WTC11 (cell line): ENCODE measurements around the gene FAM53C. TPM values are rescaled to one million over a fixed set of nuclear protein-coding genes. Genes with fewer than 3 reads are reported as not detected.
A peak's percentile ranks its signal among the peaks of the same experiment; 100 is the strongest.

Experiments used
- ATAC-seq: fragments of 200-7000 bp; cut with Tn5 transposase; 2 replicates; pipeline ENCODE4 v1.10.0; 2021; ENCODE audit warnings: mild to moderate bottlenecking, moderate library complexity
- CTCF ChIA-PET: fragments of 300-600 bp; sonication (Branson Sonifier 250); formaldehyde crosslinking; loops from one replicate; lab custom pipeline; 2021; ENCODE audit warnings: antibody characterized with exemption; lab: Charles Lee
- POLR2A ChIA-PET: fragments of 350-600 bp; sonication (Branson Sonifier 250); formaldehyde crosslinking; loops from one replicate; lab custom pipeline; 2021; ENCODE audit warnings: antibody characterized with exemption; lab: Charles Lee
- DNase-seq: peaks from one replicate; pipeline ENCODE4 v3.0.0; 2021; ENCODE audit warnings: low spot score
- H3K27ac Mint-ChIP-seq: 2 replicates; pipeline ENCODE4 v1.8.0; 2021; ENCODE audit warnings: mixed read lengths
- H3K27me3 Mint-ChIP-seq: 2 replicates; pipeline ENCODE4 v1.8.0; 2021; ENCODE audit warnings: low read depth, mild to moderate bottlenecking, moderate library complexity, mixed read lengths
- H3K36me3 Mint-ChIP-seq: 2 replicates; pipeline ENCODE4 v1.8.0; 2021; ENCODE audit warnings: mixed read lengths
- H3K4me1 Mint-ChIP-seq: 2 replicates; pipeline ENCODE4 v1.8.0; 2022; ENCODE audit warnings: mixed read lengths
- H3K4me3 Mint-ChIP-seq: 2 replicates; pipeline ENCODE4 v1.8.0; 2021; ENCODE audit warnings: mild to moderate bottlenecking, moderate library complexity, mixed read lengths
- H3K9me3 Mint-ChIP-seq: 2 replicates; pipeline ENCODE4 v1.8.0; 2021; ENCODE audit warnings: mixed read lengths
- NFE2L1 ChIP-seq: sonication (generic); formaldehyde crosslinking; IDR thresholded peaks from 2 replicates; pipeline ENCODE4 v1.8.1; 2023; ENCODE audit warnings: missing genetic modification reagents
- NR2C2 ChIP-seq: sonication (generic); formaldehyde crosslinking; IDR thresholded peaks from 2 replicates; pipeline ENCODE4 v1.8.0; 2022; ENCODE audit warnings: mild to moderate bottlenecking, missing genetic modification reagents
- RELA ChIP-seq: sonication (generic); formaldehyde crosslinking; IDR thresholded peaks from 2 replicates; pipeline ENCODE4 v1.8.1; 2022; ENCODE audit warnings: missing genetic modification reagents, mild to moderate bottlenecking, borderline replicate concordance
- RORB ChIP-seq: fragments of 250-450 bp; sonication (Bioruptor Pico); IDR thresholded peaks from 2 replicates; pipeline ENCODE4 v1.9.0; 2021; ENCODE audit warnings: mild to moderate bottlenecking
- SMAD3 ChIP-seq: sonication (generic); formaldehyde crosslinking; IDR thresholded peaks from 2 replicates; pipeline ENCODE4 v1.8.0; 2022; ENCODE audit warnings: missing genetic modification reagents, mild to moderate bottlenecking, borderline replicate concordance
- SMAD4 ChIP-seq: sonication (generic); formaldehyde crosslinking; IDR thresholded peaks from 2 replicates; pipeline ENCODE4 v1.8.0; 2022; ENCODE audit warnings: mild to moderate bottlenecking, missing genetic modification reagents
- SP1 ChIP-seq: sonication (generic); formaldehyde crosslinking; conservative IDR thresholded peaks from 2 replicates; pipeline ENCODE4 v1.8.1; 2022; ENCODE audit warnings: missing genetic modification reagents
- TCF7 ChIP-seq: sonication (generic); formaldehyde crosslinking; IDR thresholded peaks from 2 replicates; pipeline ENCODE4 v1.8.0; 2022; ENCODE audit warnings: mild to moderate bottlenecking, low read depth, missing genetic modification reagents, moderate library complexity
- TEAD4 ChIP-seq: sonication (generic); formaldehyde crosslinking; IDR thresholded peaks from 2 replicates; pipeline ENCODE4 v1.8.0; 2022; ENCODE audit warnings: mild to moderate bottlenecking, missing genetic modification reagents
- ZBTB21 ChIP-seq: sonication (generic); formaldehyde crosslinking; IDR thresholded peaks from 2 replicates; pipeline ENCODE4 v1.8.1; 2023; ENCODE audit warnings: mild to moderate bottlenecking, missing genetic modification reagents, borderline replicate concordance
- ZNF219 ChIP-seq: sonication (generic); formaldehyde crosslinking; IDR thresholded peaks from 2 replicates; pipeline ENCODE4 v1.8.0; 2023; ENCODE audit warnings: missing genetic modification reagents, mild to moderate bottlenecking, borderline replicate concordance
- ZNF232 ChIP-seq: sonication (generic); formaldehyde crosslinking; IDR thresholded peaks from 2 replicates; pipeline ENCODE4 v1.8.0; 2022; ENCODE audit warnings: mild to moderate bottlenecking, missing genetic modification reagents
- ZNF416 ChIP-seq: fragments of 250-450 bp; sonication (Bioruptor Pico); IDR thresholded peaks from 2 replicates; pipeline ENCODE4 v1.9.0; 2021; ENCODE audit warnings: mild to moderate bottlenecking, inconsistent platforms
- total RNA-seq: library from RNA; stranded (reverse); gene quantifications from 3 replicates; pipeline ENCODE4 v1.2.3, GENCODE V29; 2021
- TF ChIP-seq, protein P1 (sequence below): fragments of 250-450 bp; sonication (Bioruptor Pico); IDR thresholded peaks from 2 replicates; pipeline ENCODE4 v1.8.0; 2021; ENCODE audit warnings: mild to moderate bottlenecking
- TF ChIP-seq, protein P2 (sequence below): sonication (generic); formaldehyde crosslinking; IDR thresholded peaks from 2 replicates; pipeline ENCODE4 v1.8.1; 2023; ENCODE audit warnings: mild to moderate bottlenecking, missing genetic modification reagents
- TF ChIP-seq, protein P3 (sequence below): sonication (generic); formaldehyde crosslinking; IDR thresholded peaks from 2 replicates; pipeline ENCODE4 v1.8.0; 2023; ENCODE audit warnings: missing genetic modification reagents, mild to moderate bottlenecking, borderline replicate concordance
- TF ChIP-seq, protein P4 (sequence below): sonication (generic); formaldehyde crosslinking; IDR thresholded peaks from 2 replicates; pipeline ENCODE4 v1.8.1; 2023; ENCODE audit warnings: mild to moderate bottlenecking, missing genetic modification reagents

Gene FAM53C
- total RNA-seq, 1 experiment from 2014 or later: 51.3 TPM

DNA sequence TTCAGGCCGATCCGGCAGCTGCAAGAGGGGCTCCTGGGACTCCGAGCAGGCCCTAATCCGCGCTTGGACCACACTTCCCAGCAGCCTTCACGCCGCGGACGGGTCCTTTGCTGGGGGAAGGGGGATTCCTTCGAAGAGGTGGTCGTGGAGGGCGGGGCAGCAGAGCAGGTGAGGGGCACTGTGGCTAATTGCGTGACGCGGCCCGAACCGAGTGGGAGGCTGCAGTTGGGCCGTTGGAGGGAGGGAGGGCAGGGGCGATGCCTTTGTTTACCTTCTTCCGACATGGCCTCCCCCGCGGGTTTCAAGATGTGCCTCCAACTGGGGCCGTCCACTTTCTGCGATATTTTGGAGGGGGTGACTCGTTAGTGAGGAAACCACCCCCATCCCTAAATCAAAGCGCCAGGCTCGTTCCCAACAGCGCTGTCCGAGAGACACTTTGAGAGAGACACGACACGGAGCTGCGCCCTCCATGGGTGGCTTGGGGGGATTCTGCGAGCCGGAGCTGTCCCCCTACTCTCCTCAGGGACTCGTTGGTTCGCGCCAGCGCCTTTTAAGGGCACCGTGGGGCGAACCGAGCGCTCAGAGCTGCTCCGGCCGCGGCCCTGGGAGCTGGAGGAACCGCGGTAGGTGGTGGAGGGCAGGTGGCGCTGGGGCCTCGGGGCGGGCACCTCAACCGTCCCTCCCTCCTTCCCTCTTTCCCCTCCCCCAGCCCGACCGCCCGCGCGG is at the start of gene FAM53C (continued):
- peak; percentile 52; the same call in 1 of the 2 replicates for TF ChIP-seq NFE2L1 (CRISPR knock-in tag)
- no peak for TF ChIP-seq SMAD3 (CRISPR knock-in tag)
- TF ChIP-seq, protein P1, sequence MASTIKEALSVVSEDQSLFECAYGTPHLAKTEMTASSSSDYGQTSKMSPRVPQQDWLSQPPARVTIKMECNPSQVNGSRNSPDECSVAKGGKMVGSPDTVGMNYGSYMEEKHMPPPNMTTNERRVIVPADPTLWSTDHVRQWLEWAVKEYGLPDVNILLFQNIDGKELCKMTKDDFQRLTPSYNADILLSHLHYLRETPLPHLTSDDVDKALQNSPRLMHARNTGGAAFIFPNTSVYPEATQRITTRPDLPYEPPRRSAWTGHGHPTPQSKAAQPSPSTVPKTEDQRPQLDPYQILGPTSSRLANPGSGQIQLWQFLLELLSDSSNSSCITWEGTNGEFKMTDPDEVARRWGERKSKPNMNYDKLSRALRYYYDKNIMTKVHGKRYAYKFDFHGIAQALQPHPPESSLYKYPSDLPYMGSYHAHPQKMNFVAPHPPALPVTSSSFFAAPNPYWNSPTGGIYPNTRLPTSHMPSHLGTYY (CRISPR knock-in tag): peak; percentile 77; the same call in 1 of the 2 replicates
- TF ChIP-seq SP1 (CRISPR knock-in tag): peak; percentile 71; the same call in 1 of the 2 replicates
- TF ChIP-seq, protein P2, sequence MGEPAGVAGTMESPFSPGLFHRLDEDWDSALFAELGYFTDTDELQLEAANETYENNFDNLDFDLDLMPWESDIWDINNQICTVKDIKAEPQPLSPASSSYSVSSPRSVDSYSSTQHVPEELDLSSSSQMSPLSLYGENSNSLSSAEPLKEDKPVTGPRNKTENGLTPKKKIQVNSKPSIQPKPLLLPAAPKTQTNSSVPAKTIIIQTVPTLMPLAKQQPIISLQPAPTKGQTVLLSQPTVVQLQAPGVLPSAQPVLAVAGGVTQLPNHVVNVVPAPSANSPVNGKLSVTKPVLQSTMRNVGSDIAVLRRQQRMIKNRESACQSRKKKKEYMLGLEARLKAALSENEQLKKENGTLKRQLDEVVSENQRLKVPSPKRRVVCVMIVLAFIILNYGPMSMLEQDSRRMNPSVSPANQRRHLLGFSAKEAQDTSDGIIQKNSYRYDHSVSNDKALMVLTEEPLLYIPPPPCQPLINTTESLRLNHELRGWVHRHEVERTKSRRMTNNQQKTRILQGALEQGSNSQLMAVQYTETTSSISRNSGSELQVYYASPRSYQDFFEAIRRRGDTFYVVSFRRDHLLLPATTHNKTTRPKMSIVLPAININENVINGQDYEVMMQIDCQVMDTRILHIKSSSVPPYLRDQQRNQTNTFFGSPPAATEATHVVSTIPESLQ (CRISPR knock-in tag): no peak
- TF ChIP-seq ZNF219 (CRISPR knock-in tag): peak; percentile 78; the same call in 1 of the 2 replicates
- 0 out of 2 replicates have a peak, but pooled peaks have one; percentile 25 for TF ChIP-seq NR2C2 (CRISPR knock-in tag)
- TF ChIP-seq, protein P3, sequence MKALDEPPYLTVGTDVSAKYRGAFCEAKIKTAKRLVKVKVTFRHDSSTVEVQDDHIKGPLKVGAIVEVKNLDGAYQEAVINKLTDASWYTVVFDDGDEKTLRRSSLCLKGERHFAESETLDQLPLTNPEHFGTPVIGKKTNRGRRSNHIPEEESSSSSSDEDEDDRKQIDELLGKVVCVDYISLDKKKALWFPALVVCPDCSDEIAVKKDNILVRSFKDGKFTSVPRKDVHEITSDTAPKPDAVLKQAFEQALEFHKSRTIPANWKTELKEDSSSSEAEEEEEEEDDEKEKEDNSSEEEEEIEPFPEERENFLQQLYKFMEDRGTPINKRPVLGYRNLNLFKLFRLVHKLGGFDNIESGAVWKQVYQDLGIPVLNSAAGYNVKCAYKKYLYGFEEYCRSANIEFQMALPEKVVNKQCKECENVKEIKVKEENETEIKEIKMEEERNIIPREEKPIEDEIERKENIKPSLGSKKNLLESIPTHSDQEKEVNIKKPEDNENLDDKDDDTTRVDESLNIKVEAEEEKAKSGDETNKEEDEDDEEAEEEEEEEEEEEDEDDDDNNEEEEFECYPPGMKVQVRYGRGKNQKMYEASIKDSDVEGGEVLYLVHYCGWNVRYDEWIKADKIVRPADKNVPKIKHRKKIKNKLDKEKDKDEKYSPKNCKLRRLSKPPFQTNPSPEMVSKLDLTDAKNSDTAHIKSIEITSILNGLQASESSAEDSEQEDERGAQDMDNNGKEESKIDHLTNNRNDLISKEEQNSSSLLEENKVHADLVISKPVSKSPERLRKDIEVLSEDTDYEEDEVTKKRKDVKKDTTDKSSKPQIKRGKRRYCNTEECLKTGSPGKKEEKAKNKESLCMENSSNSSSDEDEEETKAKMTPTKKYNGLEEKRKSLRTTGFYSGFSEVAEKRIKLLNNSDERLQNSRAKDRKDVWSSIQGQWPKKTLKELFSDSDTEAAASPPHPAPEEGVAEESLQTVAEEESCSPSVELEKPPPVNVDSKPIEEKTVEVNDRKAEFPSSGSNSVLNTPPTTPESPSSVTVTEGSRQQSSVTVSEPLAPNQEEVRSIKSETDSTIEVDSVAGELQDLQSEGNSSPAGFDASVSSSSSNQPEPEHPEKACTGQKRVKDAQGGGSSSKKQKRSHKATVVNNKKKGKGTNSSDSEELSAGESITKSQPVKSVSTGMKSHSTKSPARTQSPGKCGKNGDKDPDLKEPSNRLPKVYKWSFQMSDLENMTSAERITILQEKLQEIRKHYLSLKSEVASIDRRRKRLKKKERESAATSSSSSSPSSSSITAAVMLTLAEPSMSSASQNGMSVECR (CRISPR knock-in tag): peak; percentile 94
- TF ChIP-seq ZNF232 (CRISPR knock-in tag): peak; percentile 61
- TF ChIP-seq ZNF416: peak; percentile 96
- TF ChIP-seq TCF7: peak; percentile 59; the same call in 1 of the 2 replicates
- TF ChIP-seq, all 79 proteins: peak for 42

DNA sequence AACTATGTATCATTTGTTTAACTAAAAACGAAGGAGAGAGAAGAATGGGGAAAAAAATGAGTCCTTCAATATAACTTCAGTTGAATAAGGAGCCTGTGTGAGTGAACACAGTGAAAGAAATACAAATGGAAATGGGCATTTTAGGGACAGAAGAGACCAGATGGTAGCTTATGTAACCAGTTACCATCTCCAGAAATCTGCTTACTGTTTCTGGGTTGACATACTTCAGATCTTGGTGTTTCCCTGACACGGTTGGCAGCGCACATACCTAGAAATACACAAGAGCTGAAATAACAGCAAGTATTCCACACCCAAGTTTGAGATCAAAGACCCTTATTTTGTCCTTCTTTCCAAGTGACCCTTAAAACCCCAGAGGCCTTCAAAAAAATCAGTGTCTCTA is 48.8 kb upstream of the FAM53C start:
- ATAC-seq (no peak), DNase-seq (no peak)
- POLR2A ChIA-PET: no interaction called here
- H3K4me3 Mint-ChIP-seq: no peak overlapping the region
- no peaks in the 10 kb centered on the region for H3K4me1 Mint-ChIP-seq
- TF ChIP-seq, protein P4, sequence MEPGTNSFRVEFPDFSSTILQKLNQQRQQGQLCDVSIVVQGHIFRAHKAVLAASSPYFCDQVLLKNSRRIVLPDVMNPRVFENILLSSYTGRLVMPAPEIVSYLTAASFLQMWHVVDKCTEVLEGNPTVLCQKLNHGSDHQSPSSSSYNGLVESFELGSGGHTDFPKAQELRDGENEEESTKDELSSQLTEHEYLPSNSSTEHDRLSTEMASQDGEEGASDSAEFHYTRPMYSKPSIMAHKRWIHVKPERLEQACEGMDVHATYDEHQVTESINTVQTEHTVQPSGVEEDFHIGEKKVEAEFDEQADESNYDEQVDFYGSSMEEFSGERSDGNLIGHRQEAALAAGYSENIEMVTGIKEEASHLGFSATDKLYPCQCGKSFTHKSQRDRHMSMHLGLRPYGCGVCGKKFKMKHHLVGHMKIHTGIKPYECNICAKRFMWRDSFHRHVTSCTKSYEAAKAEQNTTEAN (CRISPR knock-in tag): no peak
- no peak for TF ChIP-seq RORB (CRISPR knock-in tag)
- TF ChIP-seq RELA (CRISPR knock-in tag): no peak
- no peak for TF ChIP-seq ZBTB21 (CRISPR knock-in tag)
- no peak for TF ChIP-seq SMAD4 (CRISPR knock-in tag)
- no peak for TF ChIP-seq TEAD4 (CRISPR knock-in tag)
- H3K36me3 Mint-ChIP-seq: peaks cover 4% of the 10 kb centered on the region; the same call in 1 of the 2 replicates
- no peaks in the 10 kb centered on the region for H3K27me3 Mint-ChIP-seq
- CTCF ChIA-PET: interaction anchor here (1.5 kb wide), 1 partner anchor 63 kb away, joined by 3 read pairs; no protein-coding TSS in a partner anchor
- H3K9me3 Mint-ChIP-seq: no peaks in the 10 kb centered on the region
- no peak overlapping the region for H3K27ac Mint-ChIP-seq
